Panc1 (cell line): ENCODE measurements around the gene SDK1. TPM values are rescaled to one million over a fixed set of nuclear protein-coding genes. Genes with fewer than 3 reads are reported as not detected.

Source experiments
- ATAC-seq: fragments of 200-7000 bp; cut with Tn5 transposase; 2 replicates; pipeline ENCODE4 v1.9.1; 2020; ENCODE audit warnings: mild to moderate bottlenecking, moderate library complexity
- BruUV-seq: library from RNA; stranded (reverse); fragments of 400-500 nt; replicated peaks from 2 replicates; lab custom pipeline; 2021; lab: Mats Ljungman, UMichigan
- CTCF ChIA-PET: fragments of 300-600 bp; sonication (Branson Sonifier 250); formaldehyde crosslinking; loops from one replicate; lab custom pipeline; 2022; ENCODE audit warnings: antibody characterized with exemption; lab: Charles Lee
- POLR2A ChIA-PET: fragments of 300-600 bp; sonication (Branson Sonifier 250); formaldehyde crosslinking; loops from one replicate; lab custom pipeline; 2022; ENCODE audit warnings: antibody characterized with exemption; lab: Charles Lee
- DNase-seq: peaks from one replicate; pipeline ENCODE4 v3.0.0-alpha.2; 2010; ENCODE audit warnings: low read depth, low spot score
- H3K27ac ChIP-seq: 2 replicates; pipeline ENCODE4 v1.5.1; 2011; ENCODE audit warnings: mild to moderate bottlenecking, low read length, inconsistent platforms
- H3K27me3 ChIP-seq: fragments of 200-500 bp; sonication (Bioruptor generic); 2 replicates; pipeline ENCODE4 v1.6.0; 2014; ENCODE audit warnings: low read length, inconsistent platforms; ENCODE audit not compliant: control insufficient read depth, insufficient read depth
- H3K36me3 ChIP-seq: fragments of 200-500 bp; sonication (Bioruptor generic); 2 replicates; pipeline ENCODE4 v1.5.1; 2014; ENCODE audit warnings: inconsistent platforms, mild to moderate bottlenecking, low read length, moderate library complexity; ENCODE audit not compliant: control insufficient read depth, insufficient read depth
- H3K4me1 ChIP-seq: 2 replicates; pipeline ENCODE4 v1.5.1; 2011; ENCODE audit warnings: inconsistent platforms, mild to moderate bottlenecking, low read length, moderate library complexity; ENCODE audit not compliant: control insufficient read depth, insufficient read depth
- H3K4me3 ChIP-seq, 2 experiments: 2 replicates each; pipeline ENCODE4 v1.5.1; 2011 to 2012; ENCODE audit warnings: low read depth in 2 of 2, low read length in 2 of 2, mild to moderate bottlenecking in 2 of 2, inconsistent platforms in 1 of 2, moderate library complexity in 1 of 2
- H3K9me3 ChIP-seq: fragments of 200-500 bp; sonication (Bioruptor generic); 2 replicates; pipeline ENCODE4 v1.5.1; 2014; ENCODE audit warnings: low read depth, mild to moderate bottlenecking, inconsistent platforms, low read length, moderate library complexity; ENCODE audit not compliant: control insufficient read depth, insufficient read depth
- POLR2AphosphoS5 ChIP-seq: IDR thresholded peaks from 2 replicates; pipeline ENCODE4 v1.6.1; 2012; ENCODE audit warnings: mild to moderate bottlenecking, low read depth, low read length, moderate library complexity
- REST ChIP-seq, 2 experiments: IDR thresholded peaks; 2 replicates each; pipeline ENCODE4 v1.6.1; 2011 to 2012; ENCODE audit warnings: low read depth in 2 of 2, control low read depth in 1 of 2, low read length in 1 of 2, mild to moderate bottlenecking in 1 of 2, moderate library complexity in 1 of 2; ENCODE audit not compliant: insufficient read depth in 1 of 2
- SIN3A ChIP-seq: IDR thresholded peaks from 2 replicates; pipeline ENCODE4 v1.6.1; 2012; ENCODE audit warnings: low read depth, mild to moderate bottlenecking, low read length, moderate library complexity, borderline replicate concordance; ENCODE audit not compliant: insufficient read depth
- TCF7L2 ChIP-seq: IDR thresholded peaks from 2 replicates; pipeline ENCODE4 v1.6.1; 2011; ENCODE audit warnings: mild to moderate bottlenecking, low read depth, low read length, inconsistent platforms
- in situ Hi-C: cut with HindIII; loops from 2 replicates; pipeline ENCODE4 v1.10.0; 2016; ENCODE audit warnings: low sequenced_read_pairs, low pct_unique_long_range_greater_than_20kb
- intact Hi-C: fragments of 100-400 bp; cut with micrococcal nuclease; formaldehyde crosslinking; loops from one replicate; pipeline ENCODE4 v1.10.0; 2022; ENCODE audit not compliant: unreplicated experiment
- total RNA-seq: library from RNA; stranded (reverse); gene quantifications from one replicate; pipeline ENCODE4 v1.2.1, GENCODE V29; 2021; ENCODE audit not compliant: unreplicated experiment
- TF ChIP-seq, protein P1 (sequence below): fragments of 450-650 bp; IDR thresholded peaks from 2 replicates; pipeline ENCODE4 v1.5.1; 2017; ENCODE audit warnings: mild to moderate bottlenecking

Gene SDK1
- total RNA-seq, 1 experiment from 2014 or later = 47.4 TPM

DNA sequence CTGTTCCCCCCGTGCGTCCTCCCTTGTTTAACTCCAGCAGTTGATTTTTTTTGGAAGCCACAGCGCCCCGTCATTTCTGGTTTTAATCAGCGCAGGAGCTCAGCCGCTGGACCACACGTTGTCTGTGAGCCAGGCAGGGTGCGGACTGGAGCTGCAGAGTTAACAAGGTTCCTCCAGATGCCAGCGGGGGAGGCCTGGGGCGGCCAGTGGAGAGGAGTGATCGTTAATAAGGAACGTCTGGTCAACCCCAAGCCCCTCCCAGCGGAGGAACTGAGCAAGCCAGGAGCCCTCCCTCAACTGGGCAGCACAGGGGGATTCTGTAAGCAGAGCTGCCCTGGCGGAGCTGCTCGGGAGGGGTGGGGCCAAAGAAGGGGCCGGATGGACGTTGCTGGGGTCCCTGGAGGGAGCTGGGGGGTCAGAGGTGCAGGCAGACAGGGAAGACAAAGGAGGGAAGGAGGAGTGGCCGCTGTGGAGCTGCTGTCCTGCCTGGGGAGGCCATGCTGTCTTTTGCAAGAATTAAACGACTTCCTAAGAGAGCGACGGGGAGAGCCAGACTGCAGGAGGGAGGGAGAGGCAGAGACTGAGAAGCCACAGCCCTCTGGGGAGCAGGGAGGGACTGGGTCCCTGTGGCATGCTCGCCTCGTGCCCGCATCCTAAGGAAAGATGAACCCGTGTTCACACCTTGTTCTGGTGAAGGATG lies 843.9 kb downstream of the SDK1 start:
- Histone ChIP-seq H3K27ac (no peak overlapping the region), H3K4me3 (no peak overlapping the region), H3K9me3 (no peaks in the 10 kb centered on the region), H3K36me3 (no peaks in the 10 kb centered on the region), H3K4me1 (no peaks in the 10 kb centered on the region), H3K27me3 (no peaks in the 10 kb centered on the region)
- ATAC-seq (no peak), DNase-seq (no peak)
- TF ChIP-seq TCF7L2 (no peak), REST (IDR thresholded peaks at IDR 0.05; ENCODE audit: insufficient read depth in 1 of 2, low read depth in 2 of 2, low read length in 1 of 2) (no peak), POLR2AphosphoS5 (no peak), SIN3A (no peak)
- TF ChIP-seq, protein P1, sequence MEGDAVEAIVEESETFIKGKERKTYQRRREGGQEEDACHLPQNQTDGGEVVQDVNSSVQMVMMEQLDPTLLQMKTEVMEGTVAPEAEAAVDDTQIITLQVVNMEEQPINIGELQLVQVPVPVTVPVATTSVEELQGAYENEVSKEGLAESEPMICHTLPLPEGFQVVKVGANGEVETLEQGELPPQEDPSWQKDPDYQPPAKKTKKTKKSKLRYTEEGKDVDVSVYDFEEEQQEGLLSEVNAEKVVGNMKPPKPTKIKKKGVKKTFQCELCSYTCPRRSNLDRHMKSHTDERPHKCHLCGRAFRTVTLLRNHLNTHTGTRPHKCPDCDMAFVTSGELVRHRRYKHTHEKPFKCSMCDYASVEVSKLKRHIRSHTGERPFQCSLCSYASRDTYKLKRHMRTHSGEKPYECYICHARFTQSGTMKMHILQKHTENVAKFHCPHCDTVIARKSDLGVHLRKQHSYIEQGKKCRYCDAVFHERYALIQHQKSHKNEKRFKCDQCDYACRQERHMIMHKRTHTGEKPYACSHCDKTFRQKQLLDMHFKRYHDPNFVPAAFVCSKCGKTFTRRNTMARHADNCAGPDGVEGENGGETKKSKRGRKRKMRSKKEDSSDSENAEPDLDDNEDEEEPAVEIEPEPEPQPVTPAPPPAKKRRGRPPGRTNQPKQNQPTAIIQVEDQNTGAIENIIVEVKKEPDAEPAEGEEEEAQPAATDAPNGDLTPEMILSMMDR = no peak
- ChIA-PET CTCF (no interaction called here), POLR2A (no interaction called here)
- intact Hi-C loops (no loop called here), in situ Hi-C loops (no loop called here)
- BruUV-seq = no TSS peak

- H3K27ac ChIP-seq = no peak overlapping the region
- no peak overlapping the region for H3K4me3 ChIP-seq
- H3K9me3 ChIP-seq = no peaks in the 10 kb centered on the region
- DNase-seq (no peak), ATAC-seq (no peak)
- in situ Hi-C loops = no loop called here
- intact Hi-C loops = no loop called here
- CTCF ChIA-PET = no interaction called here
- TF ChIP-seq SIN3A (no peak), REST (IDR thresholded peaks at IDR 0.05; ENCODE audit: insufficient read depth in 1 of 2, low read depth in 2 of 2, low read length in 1 of 2) (no peak), TCF7L2 (no peak), POLR2AphosphoS5 (no peak)
- TF ChIP-seq, protein P1 = no peak
- no peaks in the 10 kb centered on the region for H3K36me3 ChIP-seq
- no peaks in the 10 kb centered on the region for H3K27me3 ChIP-seq
- no TSS peak for BruUV-seq
- POLR2A ChIA-PET = no interaction called here
- no peaks in the 10 kb centered on the region for H3K4me1 ChIP-seq
These were observed 844.5 kb downstream of the SDK1 start for GRCh38 chr7:4145576-4145975.
